Testis (tissue), 3 donors: ENCODE results near the gene PHF21A. TPM values are rescaled to one million over a fixed set of nuclear protein-coding genes. Genes with fewer than 3 reads are reported as not detected.
A peak's percentile ranks its signal among the peaks of the same experiment; 100 is the strongest.
"Not testable (repeated sequence)": the region's sequence is repeated elsewhere in the genome, so short reads cannot be mapped to it uniquely, and the experiment has no call there.

Experiments
- DNase-seq: peaks from one replicate; pipeline ENCODE4 v3.0.0-alpha.2; 2019
- H3K27ac ChIP-seq, 2 donors: fragments of 200-600 bp; sonication (generic); one replicate each; pipeline ENCODE4 v1.5.1; 2019
- H3K27me3 ChIP-seq: fragments of 200-600 bp; sonication (generic); one replicate; pipeline ENCODE4 v1.5.1; 2019
- H3K36me3 ChIP-seq: fragments of 200-600 bp; sonication (generic); one replicate; pipeline ENCODE4 v1.5.1; 2017; ENCODE audit warnings: low read depth; ENCODE audit errors: missing control alignments
- H3K4me1 ChIP-seq: fragments of 200-600 bp; sonication (generic); one replicate; pipeline ENCODE4 v1.5.1; 2019
- H3K4me3 ChIP-seq, 2 donors: fragments of 200-600 bp; sonication (generic); one replicate each; pipeline ENCODE4 v1.5.1; 2017 to 2019
- H3K9me3 ChIP-seq: fragments of 200-600 bp; sonication (generic); one replicate; pipeline ENCODE4 v1.5.1; 2017
- POLR2A ChIP-seq: fragments of 450-650 bp; IDR thresholded peaks from one replicate; pipeline ENCODE4 v1.6.1; 2017; ENCODE audit warnings: antibody characterized with exemption, mild to moderate bottlenecking, moderate library complexity
- WGBS, 2 donors: methylation state at CpG; one replicate each; pipeline ENCODE4 v1.1.5; 2018; 5-methylcytosine and 5-hydroxymethylcytosine counted together
- intact Hi-C: fragments of 100-400 bp; cut with DNase I; formaldehyde crosslinking; loops from one replicate; pipeline ENCODE4 v1.15.1; 2023; ENCODE audit warnings: low total_unique reads
- polyA plus RNA-seq: library from polyadenylated mRNA; stranded (reverse); fragments of 350-450 nt; fragmentation: Illumina TruSeq; extraction: RNeasy Lipid Tissue Mini Kit (QIAGEN cat#74804); gene quantifications from one replicate; pipeline ENCODE4 v1.2.3, GENCODE V29; 2014; ENCODE audit warnings: low read depth, low replicate concordance; ENCODE audit not compliant: insufficient read depth
- total RNA-seq, 2 donors: library from RNA; depleted of rRNA; stranded (reverse); fragments of >200 nt; gene quantifications; one replicate each; pipeline ENCODE4 v1.2.3, GENCODE V29; 2016
- TF ChIP-seq, protein P1 (sequence below), 3 experiments: fragments of 450-650 bp in 2 of 3; fragments of 200-600 bp in 1 of 3; sonication (generic) in 1 of 3; IDR thresholded peaks; one replicate each; pipeline ENCODE4 v1.5.1; 2016 to 2019; ENCODE audit warnings: antibody characterized with exemption in 3 of 3, mild to moderate bottlenecking in 2 of 3, moderate library complexity in 1 of 3

PHF21A gene
- total and polyA plus RNA-seq, 3 donors from 2014 or later: 53.5 to 83.2 (median 56.6) TPM

- WGBS, 2 donors: 92% methylated on average over 9 of the region's 9 CpGs
- DNase-seq: no peak
- intact Hi-C loops: no loop called here
These were observed 137.1 kb downstream of the PHF21A start for GRCh38 chr11:45984192-45984591.

GRCh38 chr11:45983471-45983845 is 137.8 kb downstream of the PHF21A start:
- no peaks in the 10 kb centered on the region for H3K27me3 ChIP-seq
- no peaks in the 10 kb centered on the region for H3K36me3 ChIP-seq
- 66 to 70% methylated on average over 4 of the region's 4 CpGs for WGBS, 2 donors
- intact Hi-C loops: no loop called here
- H3K4me3 ChIP-seq: no peak overlapping the region
- DNase-seq: no peak
- no peaks in the 10 kb centered on the region for H3K4me1 ChIP-seq
- no peak overlapping the region for H3K27ac ChIP-seq
- H3K9me3 ChIP-seq: no peaks in the 10 kb centered on the region
- TF ChIP-seq POLR2A: no peak
- TF ChIP-seq, protein P1, sequence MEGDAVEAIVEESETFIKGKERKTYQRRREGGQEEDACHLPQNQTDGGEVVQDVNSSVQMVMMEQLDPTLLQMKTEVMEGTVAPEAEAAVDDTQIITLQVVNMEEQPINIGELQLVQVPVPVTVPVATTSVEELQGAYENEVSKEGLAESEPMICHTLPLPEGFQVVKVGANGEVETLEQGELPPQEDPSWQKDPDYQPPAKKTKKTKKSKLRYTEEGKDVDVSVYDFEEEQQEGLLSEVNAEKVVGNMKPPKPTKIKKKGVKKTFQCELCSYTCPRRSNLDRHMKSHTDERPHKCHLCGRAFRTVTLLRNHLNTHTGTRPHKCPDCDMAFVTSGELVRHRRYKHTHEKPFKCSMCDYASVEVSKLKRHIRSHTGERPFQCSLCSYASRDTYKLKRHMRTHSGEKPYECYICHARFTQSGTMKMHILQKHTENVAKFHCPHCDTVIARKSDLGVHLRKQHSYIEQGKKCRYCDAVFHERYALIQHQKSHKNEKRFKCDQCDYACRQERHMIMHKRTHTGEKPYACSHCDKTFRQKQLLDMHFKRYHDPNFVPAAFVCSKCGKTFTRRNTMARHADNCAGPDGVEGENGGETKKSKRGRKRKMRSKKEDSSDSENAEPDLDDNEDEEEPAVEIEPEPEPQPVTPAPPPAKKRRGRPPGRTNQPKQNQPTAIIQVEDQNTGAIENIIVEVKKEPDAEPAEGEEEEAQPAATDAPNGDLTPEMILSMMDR (IDR thresholded peaks at IDR 0.05): no peak

More at GRCh38 chr11:45984192-45984591, 137.1 kb downstream of the PHF21A start:
- TF ChIP-seq POLR2A: no peak
- TF ChIP-seq, protein P1 (IDR thresholded peaks at IDR 0.05): no peak
- no peak overlapping the region for H3K4me3 ChIP-seq
- H3K36me3 ChIP-seq: no peaks in the 10 kb centered on the region
- H3K27ac ChIP-seq: no peak overlapping the region
- no peaks in the 10 kb centered on the region for H3K9me3 ChIP-seq
- H3K27me3 ChIP-seq: no peaks in the 10 kb centered on the region
- H3K4me1 ChIP-seq: no peaks in the 10 kb centered on the region

GRCh38 chr11:45982656-45983470 is 138.4 kb downstream of the PHF21A start:
- H3K4me1 ChIP-seq: no peaks in the 10 kb centered on the region
- no peaks in the 10 kb centered on the region for H3K9me3 ChIP-seq
- DNase-seq: peak; percentile 44
- no peak overlapping the region for H3K27ac ChIP-seq
- WGBS, 2 donors: 42 to 50% methylated on average over 8 of the region's 8 CpGs
- no peak overlapping the region for H3K4me3 ChIP-seq
- H3K27me3 ChIP-seq: no peaks in the 10 kb centered on the region
- H3K36me3 ChIP-seq: no peaks in the 10 kb centered on the region
- intact Hi-C loops: no loop called here
- TF ChIP-seq POLR2A: no peak
- TF ChIP-seq, protein P1 (IDR thresholded peaks at IDR 0.05): no peak

GRCh38 chr11:45981826-45982225 is 139.4 kb downstream of the PHF21A start:
- H3K36me3 ChIP-seq, DNase-seq, H3K4me3 ChIP-seq, H3K27ac ChIP-seq, H3K9me3 ChIP-seq, intact Hi-C loops, H3K27me3 ChIP-seq, H3K4me1 ChIP-seq: not testable (repeated sequence)
- 78 to 85% methylated on average over 5 of the region's 5 CpGs for WGBS, 2 donors

- no peak for DNase-seq
- Histone ChIP-seq H3K36me3 (no peaks in the 10 kb centered on the region), H3K9me3 (no peaks in the 10 kb centered on the region), H3K27ac (no peak overlapping the region), H3K4me1 (no peaks in the 10 kb centered on the region), H3K4me3 (no peak overlapping the region), H3K27me3 (no peaks in the 10 kb centered on the region)
- intact Hi-C loops: no loop called here
- TF ChIP-seq, protein P1 (IDR thresholded peaks at IDR 0.05): no peak
- 83 to 100% methylated on average over 1 of the region's 1 CpG for WGBS, 2 donors
These were observed 146.4 kb downstream of the PHF21A start for GRCh38 chr11:45974806-45975205.
